A549 (cell line): ENCODE measurements around the gene UBA7.

ENCODE experiments used
- EP300 ChIP-seq, 2 experiments: fragments of >200 bp; sonication (Bioruptor Twin); formaldehyde crosslinking; IDR thresholded peaks; 2 replicates in 1 of 2; 3 replicates in 1 of 2; pipeline ENCODE4 v1.6.1; 2016 to 2017
- ESRRA ChIP-seq: fragments of 150-350 bp; IDR thresholded peaks from 2 replicates; pipeline ENCODE4 v1.6.1; 2014; ENCODE audit warnings: mild to moderate bottlenecking, low read length, borderline replicate concordance
- KDM1A ChIP-seq: fragments of 200-600 bp; sonication (generic); IDR thresholded peaks from 2 replicates; pipeline ENCODE4 v1.6.1; 2016; ENCODE audit warnings: low read depth, mild to moderate bottlenecking
- MAZ ChIP-seq: fragments of 150-350 bp; IDR thresholded peaks from 2 replicates; pipeline ENCODE4 v1.6.1; 2014; ENCODE audit warnings: antibody characterized with exemption, low read depth, low read length, borderline replicate concordance
- MYC ChIP-seq: IDR thresholded peaks from 2 replicates; pipeline ENCODE4 v1.6.1; 2012; ENCODE audit warnings: mild to moderate bottlenecking, inconsistent platforms, low read length, improper control_type of control experiment, borderline replicate concordance
- POLR2A ChIP-seq: IDR thresholded peaks from 2 replicates; pipeline ENCODE4 v1.6.1; 2012; ENCODE audit warnings: mild to moderate bottlenecking, low read length
- RFX5 ChIP-seq: fragments of 450-650 bp; IDR thresholded peaks from 2 replicates; pipeline ENCODE4 v1.7.1; 2014; ENCODE audit warnings: antibody characterized with exemption, mild to moderate bottlenecking, moderate library complexity
- RNF2 ChIP-seq: fragments of 200-600 bp; sonication (generic); IDR thresholded peaks from 2 replicates; pipeline ENCODE4 v1.6.1; 2016; ENCODE audit warnings: low read depth, mild to moderate bottlenecking, antibody characterized with exemption, moderate library complexity, borderline replicate concordance
- SMC3 ChIP-seq: fragments of >200 bp; sonication (Bioruptor Twin); formaldehyde crosslinking; IDR thresholded peaks from 3 replicates; pipeline ENCODE4 v1.6.1; 2018; ENCODE audit warnings: inconsistent platforms
- TF ChIP-seq, protein P1 (sequence below): IDR thresholded peaks from 2 replicates; pipeline ENCODE4 v1.6.1; 2012
- TF ChIP-seq, protein P2 (sequence below): IDR thresholded peaks from 2 replicates; pipeline ENCODE4 v1.6.1; 2012
- TF ChIP-seq, protein P3 (sequence below): fragments of >200 bp; sonication (Bioruptor Twin); formaldehyde crosslinking; IDR thresholded peaks from 3 replicates; pipeline ENCODE4 v1.5.1; 2016
- TF ChIP-seq, protein P4 (sequence below): fragments of 150-350 bp; IDR thresholded peaks from 2 replicates; pipeline ENCODE4 v1.6.1; 2014; ENCODE audit warnings: low read depth, mild to moderate bottlenecking, low read length
- TF ChIP-seq, protein P5 (sequence below): fragments of >200 bp; sonication (Bioruptor Twin); formaldehyde crosslinking; IDR thresholded peaks from 2 replicates; pipeline ENCODE4 v1.6.1; 2016

DNA sequence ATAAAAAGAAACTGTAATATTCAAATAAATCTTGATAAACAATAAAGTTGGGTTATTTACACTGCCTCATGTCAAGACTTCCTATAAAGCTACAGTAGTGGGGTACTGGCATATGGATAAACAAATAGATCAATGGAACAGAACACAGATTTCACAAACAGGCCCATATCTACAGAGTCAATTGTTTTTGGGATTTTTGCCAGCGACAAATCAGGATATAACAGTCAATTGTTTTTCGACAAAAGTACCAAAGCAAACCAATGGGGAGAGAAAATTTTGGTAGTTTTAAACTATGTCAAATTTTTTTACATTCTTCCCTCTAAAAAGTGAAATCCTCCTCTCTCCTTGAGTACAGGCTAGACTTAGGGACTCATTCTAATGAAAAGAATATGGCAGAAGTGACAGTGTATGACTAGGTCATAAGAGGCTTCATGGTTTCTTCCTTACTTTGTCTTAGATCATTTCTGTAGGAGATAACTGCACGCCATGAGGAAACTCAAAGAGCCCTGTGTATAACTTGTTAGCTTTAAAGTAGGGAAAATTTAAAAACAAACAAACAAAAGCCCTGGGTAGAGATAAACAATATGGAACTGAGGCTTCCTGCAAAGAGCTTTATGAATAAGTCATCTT is 44.4 kb downstream of the UBA7 start:
- TF ChIP-seq, protein P1, sequence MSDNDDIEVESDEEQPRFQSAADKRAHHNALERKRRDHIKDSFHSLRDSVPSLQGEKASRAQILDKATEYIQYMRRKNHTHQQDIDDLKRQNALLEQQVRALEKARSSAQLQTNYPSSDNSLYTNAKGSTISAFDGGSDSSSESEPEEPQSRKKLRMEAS: no peak
- no peak for TF ChIP-seq SMC3
- TF ChIP-seq, protein P2, sequence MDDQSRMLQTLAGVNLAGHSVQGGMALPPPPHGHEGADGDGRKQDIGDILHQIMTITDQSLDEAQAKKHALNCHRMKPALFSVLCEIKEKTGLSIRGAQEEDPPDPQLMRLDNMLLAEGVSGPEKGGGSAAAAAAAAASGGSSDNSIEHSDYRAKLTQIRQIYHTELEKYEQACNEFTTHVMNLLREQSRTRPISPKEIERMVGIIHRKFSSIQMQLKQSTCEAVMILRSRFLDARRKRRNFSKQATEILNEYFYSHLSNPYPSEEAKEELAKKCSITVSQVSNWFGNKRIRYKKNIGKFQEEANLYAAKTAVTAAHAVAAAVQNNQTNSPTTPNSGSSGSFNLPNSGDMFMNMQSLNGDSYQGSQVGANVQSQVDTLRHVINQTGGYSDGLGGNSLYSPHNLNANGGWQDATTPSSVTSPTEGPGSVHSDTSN: no peak
- no peak for TF ChIP-seq EP300 (IDR thresholded peaks at IDR 0.05)
- TF ChIP-seq KDM1A: no peak
- TF ChIP-seq, protein P3, sequence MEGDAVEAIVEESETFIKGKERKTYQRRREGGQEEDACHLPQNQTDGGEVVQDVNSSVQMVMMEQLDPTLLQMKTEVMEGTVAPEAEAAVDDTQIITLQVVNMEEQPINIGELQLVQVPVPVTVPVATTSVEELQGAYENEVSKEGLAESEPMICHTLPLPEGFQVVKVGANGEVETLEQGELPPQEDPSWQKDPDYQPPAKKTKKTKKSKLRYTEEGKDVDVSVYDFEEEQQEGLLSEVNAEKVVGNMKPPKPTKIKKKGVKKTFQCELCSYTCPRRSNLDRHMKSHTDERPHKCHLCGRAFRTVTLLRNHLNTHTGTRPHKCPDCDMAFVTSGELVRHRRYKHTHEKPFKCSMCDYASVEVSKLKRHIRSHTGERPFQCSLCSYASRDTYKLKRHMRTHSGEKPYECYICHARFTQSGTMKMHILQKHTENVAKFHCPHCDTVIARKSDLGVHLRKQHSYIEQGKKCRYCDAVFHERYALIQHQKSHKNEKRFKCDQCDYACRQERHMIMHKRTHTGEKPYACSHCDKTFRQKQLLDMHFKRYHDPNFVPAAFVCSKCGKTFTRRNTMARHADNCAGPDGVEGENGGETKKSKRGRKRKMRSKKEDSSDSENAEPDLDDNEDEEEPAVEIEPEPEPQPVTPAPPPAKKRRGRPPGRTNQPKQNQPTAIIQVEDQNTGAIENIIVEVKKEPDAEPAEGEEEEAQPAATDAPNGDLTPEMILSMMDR: no peak
- no peak for TF ChIP-seq MYC
- TF ChIP-seq POLR2A: no peak
- TF ChIP-seq MAZ: no peak
- TF ChIP-seq, protein P4, sequence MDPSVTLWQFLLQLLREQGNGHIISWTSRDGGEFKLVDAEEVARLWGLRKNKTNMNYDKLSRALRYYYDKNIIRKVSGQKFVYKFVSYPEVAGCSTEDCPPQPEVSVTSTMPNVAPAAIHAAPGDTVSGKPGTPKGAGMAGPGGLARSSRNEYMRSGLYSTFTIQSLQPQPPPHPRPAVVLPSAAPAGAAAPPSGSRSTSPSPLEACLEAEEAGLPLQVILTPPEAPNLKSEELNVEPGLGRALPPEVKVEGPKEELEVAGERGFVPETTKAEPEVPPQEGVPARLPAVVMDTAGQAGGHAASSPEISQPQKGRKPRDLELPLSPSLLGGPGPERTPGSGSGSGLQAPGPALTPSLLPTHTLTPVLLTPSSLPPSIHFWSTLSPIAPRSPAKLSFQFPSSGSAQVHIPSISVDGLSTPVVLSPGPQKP: no peak
- no peak for TF ChIP-seq RFX5
- TF ChIP-seq RNF2: no peak
- no peak for TF ChIP-seq ESRRA
- TF ChIP-seq, protein P5, sequence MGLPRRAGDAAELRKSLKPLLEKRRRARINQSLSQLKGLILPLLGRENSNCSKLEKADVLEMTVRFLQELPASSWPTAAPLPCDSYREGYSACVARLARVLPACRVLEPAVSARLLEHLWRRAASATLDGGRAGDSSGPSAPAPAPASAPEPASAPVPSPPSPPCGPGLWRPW: no peak
